HTR-8/SVneo (cell line): ENCODE data around the gene GREM1.

Source experiments
- DNase-seq: peaks from one replicate; pipeline ENCODE4 v3.0.0; 2011; ENCODE audit warnings: low spot score, mixed read lengths; ENCODE audit not compliant: insufficient read length
- FAIRE-seq: peaks from 2 replicates; lab custom pipeline; 2011; peaks lifted over from hg19 to GRCh38; lab: Jason Lieb, UNC

GREM1 gene

DNA sequence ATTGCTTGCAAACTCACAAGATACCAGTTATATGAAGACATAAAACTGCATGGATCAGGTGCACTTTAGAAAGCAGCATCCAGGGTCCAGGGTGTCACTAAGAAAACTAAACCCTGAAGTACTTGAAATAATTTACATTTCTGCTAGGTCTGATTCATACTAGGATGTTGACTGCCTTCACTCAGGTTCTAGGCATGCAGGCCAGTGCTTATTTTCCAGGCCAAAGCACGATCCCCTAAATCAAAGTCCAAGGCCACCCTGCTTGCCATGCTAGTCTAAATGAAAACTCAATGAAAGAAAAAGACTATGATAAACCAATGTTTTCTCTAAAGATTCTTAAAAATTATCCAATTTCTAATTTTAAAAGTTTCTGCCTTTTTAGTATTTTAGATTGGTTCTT, 49.4 kb downstream of the GREM1 start:
- DNase-seq = no peak
- no peak for FAIRE-seq

DNA sequence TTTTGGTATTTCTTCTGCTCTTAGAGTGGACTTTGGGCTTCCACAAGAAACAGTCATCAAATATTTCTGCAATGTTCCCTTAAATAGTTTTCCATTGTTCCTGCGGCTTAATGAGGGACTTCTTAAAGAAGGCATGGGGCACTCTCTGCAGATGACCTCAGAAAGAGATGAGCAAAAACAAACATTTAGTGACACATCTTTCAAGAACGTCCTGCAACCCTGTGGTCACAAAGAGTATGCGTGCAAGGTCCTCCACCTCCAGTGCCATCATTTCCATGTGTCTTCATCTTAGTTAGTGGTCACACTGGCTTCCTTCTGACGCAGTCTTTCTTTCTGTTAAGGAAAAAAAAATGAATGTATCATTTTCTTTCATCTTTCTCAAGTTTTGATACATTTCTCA, 56.2 kb downstream of the GREM1 start:
- peak; percentile 73 for FAIRE-seq
- DNase-seq = peak; percentile 64

DNA sequence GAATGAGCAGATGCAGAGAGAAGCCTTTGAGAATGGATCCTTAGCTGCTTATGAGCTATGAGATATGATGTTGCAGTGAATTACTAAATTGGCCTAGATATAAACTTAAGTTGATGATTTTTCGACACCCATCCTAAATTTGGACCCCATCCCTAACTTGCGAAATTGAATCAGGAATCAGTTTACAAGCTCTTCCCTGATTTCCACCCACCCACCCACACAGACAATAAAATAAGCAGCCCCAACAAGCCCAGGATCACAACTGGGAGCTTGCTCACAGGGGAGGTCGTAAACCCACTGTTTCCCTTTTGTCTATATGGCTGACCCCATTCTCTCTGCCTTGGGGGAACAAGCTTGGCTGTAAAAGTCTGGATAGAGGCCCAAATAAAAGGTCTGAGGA, 57.3 kb downstream of the GREM1 start:
- FAIRE-seq (no peak), DNase-seq (no peak)

DNA sequence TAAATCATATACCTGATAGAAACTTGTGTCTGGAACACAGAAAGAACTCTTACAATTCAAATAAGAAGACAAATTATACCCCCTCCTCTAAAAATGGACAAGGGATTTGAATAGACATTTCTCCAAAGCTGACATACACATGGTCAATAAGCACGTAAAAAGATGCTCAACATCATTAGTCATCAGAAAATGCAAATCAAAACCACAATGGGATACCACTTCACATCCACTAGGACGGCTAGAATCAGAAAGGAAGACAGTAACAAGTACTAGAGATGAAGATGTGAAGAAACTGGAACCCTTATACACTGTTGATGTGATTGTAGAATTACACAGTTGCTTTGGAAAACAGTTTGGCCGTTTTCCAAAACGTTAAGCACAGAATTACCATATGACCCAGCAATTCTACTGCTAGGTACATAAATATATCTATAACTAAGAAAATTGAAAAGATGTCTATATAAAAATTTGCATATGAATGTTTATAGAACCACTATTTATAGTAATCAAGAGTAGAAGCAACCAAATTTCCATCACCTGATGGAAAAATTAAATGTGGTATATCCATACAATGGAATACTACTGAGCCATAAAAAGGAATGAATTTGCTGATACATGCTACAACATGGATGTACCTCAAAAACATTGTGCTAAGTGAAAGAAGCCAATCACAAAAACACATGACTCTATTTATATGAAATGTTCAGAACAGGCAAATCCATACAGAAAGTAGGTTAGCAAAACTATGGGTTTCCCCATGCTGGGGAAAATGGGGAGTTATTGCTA, 60.8 kb downstream of the GREM1 start:
- FAIRE-seq (no peak), DNase-seq (no peak)

DNA sequence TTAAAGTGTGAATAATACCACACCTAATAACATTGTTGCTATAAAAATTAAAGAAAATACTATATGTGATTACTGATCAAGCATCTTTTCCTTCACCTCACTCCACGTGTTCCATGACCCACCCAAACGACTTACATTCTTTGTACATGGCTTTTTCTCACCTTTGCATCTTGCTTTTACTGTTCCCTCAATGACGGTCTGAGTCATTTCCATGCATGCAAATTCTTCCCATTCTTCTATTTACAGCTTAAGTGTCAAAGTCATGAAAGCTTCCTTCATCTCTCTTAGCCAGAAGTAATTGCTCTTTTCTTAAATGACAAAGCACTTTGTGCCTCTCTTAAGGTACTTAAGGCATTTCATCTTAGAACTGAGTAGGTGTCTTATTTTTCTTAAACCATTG, 64.0 kb downstream of the GREM1 start:
- FAIRE-seq (no peak), DNase-seq (no peak)

DNA sequence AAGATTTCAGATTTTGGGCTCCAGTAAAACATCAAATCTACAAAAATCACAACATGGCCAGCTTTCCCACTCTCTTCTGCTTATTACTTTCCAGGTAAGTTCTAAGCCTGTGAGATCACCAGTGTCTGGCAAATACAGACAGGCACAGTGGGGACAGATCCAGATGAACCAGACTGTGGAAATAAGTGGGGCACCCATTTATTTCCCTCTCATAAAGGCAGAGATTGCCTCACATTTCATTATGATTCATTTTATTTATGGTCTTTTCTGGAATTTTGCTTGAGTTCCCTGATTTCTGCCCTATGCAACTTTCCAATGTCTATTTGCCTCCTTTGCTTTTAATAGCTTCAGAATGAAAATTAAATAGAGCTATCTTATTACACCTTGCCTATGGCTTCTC, 66.8 kb downstream of the GREM1 start:
- FAIRE-seq (no peak), DNase-seq (no peak)

DNA sequence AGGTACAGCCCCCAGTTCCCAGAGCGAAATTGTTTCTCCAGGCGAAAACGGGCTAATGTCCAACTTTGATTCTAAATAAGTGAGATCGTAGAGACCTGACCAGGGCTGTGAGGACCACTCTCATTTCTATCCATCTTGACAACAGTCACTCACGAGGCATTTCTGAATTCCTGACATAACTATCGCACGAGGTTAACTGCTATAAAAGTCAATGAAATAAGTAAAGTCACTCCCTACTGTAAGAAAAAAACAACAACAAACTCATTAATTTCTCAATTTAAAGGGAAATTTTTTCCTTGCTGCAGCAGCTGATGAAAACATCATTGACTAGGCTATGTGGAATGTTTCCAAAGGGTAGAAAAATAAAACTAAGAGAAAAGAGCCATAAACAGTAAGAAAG, 69.1 kb downstream of the GREM1 start:
- FAIRE-seq = no peak
- no peak for DNase-seq

DNA sequence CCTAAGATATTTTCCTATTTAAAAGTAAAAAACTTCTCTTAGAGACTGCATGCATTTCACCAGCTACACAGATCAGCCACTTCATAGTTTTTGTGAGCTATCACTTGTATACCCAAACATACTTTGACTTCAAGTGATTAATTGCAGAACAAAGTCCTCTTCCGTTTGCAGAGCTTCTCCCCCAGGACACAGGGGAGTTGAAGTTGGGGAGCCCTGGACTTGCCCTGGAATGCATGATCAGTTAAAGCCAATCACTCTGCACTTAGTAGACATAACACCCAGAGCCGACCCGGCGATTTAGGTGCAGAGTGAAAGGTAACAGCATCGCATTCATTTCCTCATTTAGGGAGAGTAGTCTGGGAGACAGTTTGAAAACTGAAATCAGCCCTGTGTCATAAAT, 70.1 kb downstream of the GREM1 start:
- FAIRE-seq (no peak), DNase-seq (no peak)

DNA sequence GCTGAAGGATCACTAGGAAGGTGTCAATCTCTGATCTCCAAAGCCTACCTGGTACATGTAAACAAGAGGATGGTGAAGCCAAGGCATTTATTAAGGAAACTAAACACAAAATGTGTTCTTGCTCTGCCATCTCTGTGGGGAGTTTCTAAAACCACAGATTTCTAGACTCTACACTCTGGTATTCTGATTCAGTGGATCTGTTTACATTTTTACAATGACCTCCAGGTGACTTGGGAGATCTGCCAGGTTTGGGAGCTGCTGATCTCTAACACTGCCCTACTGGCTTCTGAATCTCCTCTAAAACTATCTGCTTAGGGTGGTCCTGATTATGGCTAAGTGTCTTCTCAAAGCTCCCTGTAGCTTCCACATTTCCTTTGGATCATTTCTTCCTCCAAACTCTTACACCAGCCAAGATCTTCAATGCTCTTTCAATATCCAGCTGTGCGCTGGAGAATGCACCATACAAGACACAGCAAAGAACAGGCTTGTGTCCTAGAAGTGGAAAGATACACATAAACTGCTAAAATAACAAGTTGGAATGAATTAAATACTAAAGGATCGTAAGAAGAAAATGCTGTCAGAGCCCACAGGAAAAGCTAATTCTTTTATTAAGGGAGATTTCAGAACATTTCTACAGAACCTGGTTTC, 72.7 kb downstream of the GREM1 start:
- no peak for DNase-seq
- no peak for FAIRE-seq

DNA sequence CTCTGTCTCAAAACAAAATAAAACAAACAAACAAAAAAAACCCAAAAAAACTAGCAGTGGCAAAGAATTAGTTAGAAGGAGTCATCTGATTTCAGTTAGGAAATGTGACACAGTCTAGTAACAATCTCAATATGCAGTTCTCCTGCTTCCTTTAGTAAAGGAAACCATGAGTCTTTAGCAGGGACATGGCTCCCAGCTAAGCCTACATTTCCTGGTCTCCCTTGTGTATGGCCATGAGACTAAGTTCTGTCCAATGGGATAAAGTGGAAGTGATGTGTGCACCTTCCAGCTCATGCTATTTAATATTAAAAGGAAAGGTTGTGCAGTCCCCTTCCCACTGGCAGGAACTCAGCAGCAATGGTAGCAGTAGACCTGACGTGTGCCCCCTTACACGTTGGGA, 74.6 kb downstream of the GREM1 start:
- no peak for FAIRE-seq
- no peak for DNase-seq
